KMS-11 (cell line): Measurements from ENCODE around the gene GRHL3.

ENCODE experiments used
- H2AFZ ChIP-seq: fragments of 200-600 bp; sonication (generic); 2 replicates; pipeline ENCODE4 v1.6.1; 2016; ENCODE audit warnings: antibody characterized with exemption, mixed run types, low read depth
- H3K27ac ChIP-seq: fragments of 200-600 bp; sonication (generic); 2 replicates; pipeline ENCODE4 v1.6.1; 2016; ENCODE audit warnings: mild to moderate bottlenecking, mixed run types
- H3K27me3 ChIP-seq: fragments of 200-600 bp; sonication (generic); 2 replicates; pipeline ENCODE4 v1.6.1; 2017; ENCODE audit warnings: mild to moderate bottlenecking, low read depth, mixed run types, moderate library complexity; ENCODE audit not compliant: insufficient read depth
- H3K36me3 ChIP-seq: fragments of 200-600 bp; sonication (generic); 2 replicates; pipeline ENCODE4 v1.6.1; 2017; ENCODE audit warnings: mild to moderate bottlenecking, mixed run types; ENCODE audit not compliant: insufficient read depth
- H3K4me1 ChIP-seq: fragments of 200-600 bp; sonication (generic); 2 replicates; pipeline ENCODE4 v1.6.1; 2016; ENCODE audit warnings: mild to moderate bottlenecking, low read depth, mixed run types; ENCODE audit not compliant: poor library complexity, severe bottlenecking
- H3K4me2 ChIP-seq: fragments of 200-600 bp; sonication (generic); 2 replicates; pipeline ENCODE4 v1.7.0; 2016; ENCODE audit warnings: mild to moderate bottlenecking, mixed run types
- H3K4me3 ChIP-seq: fragments of 200-600 bp; sonication (generic); IDR thresholded peaks from 2 replicates; pipeline ENCODE4 v1.6.1; 2017; ENCODE audit warnings: low read depth, low read length, mixed read lengths; ENCODE audit not compliant: insufficient read depth
- H3K79me2 ChIP-seq: fragments of 200-600 bp; sonication (generic); 2 replicates; pipeline ENCODE4 v1.6.1; 2016; ENCODE audit warnings: low read depth, mixed run types; ENCODE audit not compliant: insufficient read depth
- H3K9ac ChIP-seq: fragments of 200-600 bp; sonication (generic); 2 replicates; pipeline ENCODE4 v1.6.1; 2016; ENCODE audit warnings: mild to moderate bottlenecking, mixed run types
- H4K20me1 ChIP-seq: fragments of 200-600 bp; sonication (generic); 2 replicates; pipeline ENCODE4 v1.6.1; 2016; ENCODE audit warnings: mild to moderate bottlenecking, mixed run types; ENCODE audit not compliant: insufficient read depth
- TF ChIP-seq, protein P1 (sequence below): fragments of 200-600 bp; sonication (generic); conservative IDR thresholded peaks from 2 replicates; pipeline ENCODE4 v1.6.1; 2017; ENCODE audit warnings: low read depth, mild to moderate bottlenecking, antibody characterized with exemption, low read length, moderate library complexity, mixed read lengths

The GRHL3 gene

GRCh38 chr1:24308365-24309015 lies 10.7 kb upstream of the GRHL3 start:
- no peak overlapping the region for H3K4me3 ChIP-seq
- H3K9ac ChIP-seq = no peak overlapping the region
- TF ChIP-seq, protein P1, sequence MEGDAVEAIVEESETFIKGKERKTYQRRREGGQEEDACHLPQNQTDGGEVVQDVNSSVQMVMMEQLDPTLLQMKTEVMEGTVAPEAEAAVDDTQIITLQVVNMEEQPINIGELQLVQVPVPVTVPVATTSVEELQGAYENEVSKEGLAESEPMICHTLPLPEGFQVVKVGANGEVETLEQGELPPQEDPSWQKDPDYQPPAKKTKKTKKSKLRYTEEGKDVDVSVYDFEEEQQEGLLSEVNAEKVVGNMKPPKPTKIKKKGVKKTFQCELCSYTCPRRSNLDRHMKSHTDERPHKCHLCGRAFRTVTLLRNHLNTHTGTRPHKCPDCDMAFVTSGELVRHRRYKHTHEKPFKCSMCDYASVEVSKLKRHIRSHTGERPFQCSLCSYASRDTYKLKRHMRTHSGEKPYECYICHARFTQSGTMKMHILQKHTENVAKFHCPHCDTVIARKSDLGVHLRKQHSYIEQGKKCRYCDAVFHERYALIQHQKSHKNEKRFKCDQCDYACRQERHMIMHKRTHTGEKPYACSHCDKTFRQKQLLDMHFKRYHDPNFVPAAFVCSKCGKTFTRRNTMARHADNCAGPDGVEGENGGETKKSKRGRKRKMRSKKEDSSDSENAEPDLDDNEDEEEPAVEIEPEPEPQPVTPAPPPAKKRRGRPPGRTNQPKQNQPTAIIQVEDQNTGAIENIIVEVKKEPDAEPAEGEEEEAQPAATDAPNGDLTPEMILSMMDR = no peak
- H3K4me2 ChIP-seq = no peak overlapping the region
- H3K4me1 ChIP-seq = no peaks in the 10 kb centered on the region
- no peak overlapping the region for H3K27ac ChIP-seq
- no peaks in the 10 kb centered on the region for H3K27me3 ChIP-seq
- no peaks in the 10 kb centered on the region for H4K20me1 ChIP-seq
- no peak overlapping the region for H2AFZ ChIP-seq
- H3K36me3 ChIP-seq = no peaks in the 10 kb centered on the region
- no peaks in the 10 kb centered on the region for H3K79me2 ChIP-seq

- Histone ChIP-seq H3K27me3 (no peaks in the 10 kb centered on the region), H3K4me1 (no peaks in the 10 kb centered on the region), H3K79me2 (no peaks in the 10 kb centered on the region), H3K27ac (no peak overlapping the region), H3K4me2 (no peak overlapping the region), H2AFZ (no peak overlapping the region), H3K36me3 (no peaks in the 10 kb centered on the region), H4K20me1 (no peaks in the 10 kb centered on the region), H3K4me3 (no peak overlapping the region), H3K9ac (no peak overlapping the region)
- TF ChIP-seq, protein P1 = no peak
Measured at GRCh38 chr1:24309762-24310485, 9.2 kb upstream of the GRHL3 start.

GRCh38 chr1:24311234-24311633 lies 7.9 kb upstream of the GRHL3 start:
- H3K9ac ChIP-seq = no peak overlapping the region
- H3K27ac ChIP-seq = no peak overlapping the region

GRCh38 chr1:24311741-24312140 lies 7.4 kb upstream of the GRHL3 start:
- Histone ChIP-seq H3K4me1 (no peaks in the 10 kb centered on the region), H3K79me2 (no peaks in the 10 kb centered on the region), H3K36me3 (no peaks in the 10 kb centered on the region), H3K4me3 (no peak overlapping the region), H4K20me1 (no peaks in the 10 kb centered on the region), H3K27me3 (no peaks in the 10 kb centered on the region), H3K9ac (no peak overlapping the region), H3K4me2 (no peak overlapping the region), H2AFZ (no peak overlapping the region), H3K27ac (no peak overlapping the region)
- TF ChIP-seq, protein P1 = no peak

More at GRCh38 chr1:24311234-24311633, 7.9 kb upstream of the GRHL3 start:
- H3K79me2 ChIP-seq = no peaks in the 10 kb centered on the region
- no peak overlapping the region for H2AFZ ChIP-seq
- H4K20me1 ChIP-seq = no peaks in the 10 kb centered on the region
- H3K4me2 ChIP-seq = no peak overlapping the region
- no peaks in the 10 kb centered on the region for H3K27me3 ChIP-seq
- H3K4me3 ChIP-seq = no peak overlapping the region
- no peaks in the 10 kb centered on the region for H3K4me1 ChIP-seq
- no peaks in the 10 kb centered on the region for H3K36me3 ChIP-seq
- TF ChIP-seq, protein P1 = no peak
